Smooth muscle cell (in vitro differentiated cells): ENCODE measurements around the gene BRMS1L. TPM values are rescaled to one million over a fixed set of nuclear protein-coding genes. Genes with fewer than 3 reads are reported as not detected.

ENCODE experiments used
- DNase-seq: peaks from one replicate; lab custom pipeline; 2025; ENCODE audit not compliant: unreplicated experiment; lab: John Stamatoyannopoulos, UW
- H2AFZ ChIP-seq: fragments of 200-600 bp; sonication (generic); 2 replicates; pipeline ENCODE4 v1.6.0; 2016; ENCODE audit warnings: antibody characterized with exemption, low read depth, mild to moderate bottlenecking
- H3F3A ChIP-seq: fragments of 200-600 bp; sonication (generic); 2 replicates; pipeline ENCODE4 v1.6.0; 2017; ENCODE audit warnings: antibody characterized with exemption, low read depth
- H3K27ac ChIP-seq: fragments of 200-600 bp; sonication (generic); 2 replicates; pipeline ENCODE4 v1.5.1; 2016; ENCODE audit warnings: low read depth, mild to moderate bottlenecking
- H3K27me3 ChIP-seq: fragments of 200-600 bp; sonication (generic); 2 replicates; pipeline ENCODE4 v1.6.1; 2016; ENCODE audit warnings: low read depth, mild to moderate bottlenecking
- H3K36me3 ChIP-seq: fragments of 200-600 bp; sonication (generic); 2 replicates; pipeline ENCODE4 v1.5.1; 2016; ENCODE audit warnings: low read depth
- H3K4me1 ChIP-seq: fragments of 200-600 bp; sonication (generic); 2 replicates; pipeline ENCODE4 v1.5.1; 2016; ENCODE audit warnings: low read depth
- H3K4me2 ChIP-seq: fragments of 200-600 bp; sonication (generic); 2 replicates; pipeline ENCODE4 v1.6.0; 2016; ENCODE audit warnings: mild to moderate bottlenecking
- H3K4me3 ChIP-seq: fragments of 200-600 bp; sonication (generic); 2 replicates; pipeline ENCODE4 v1.5.1; 2016; ENCODE audit warnings: mild to moderate bottlenecking
- H3K79me2 ChIP-seq: fragments of 200-600 bp; sonication (generic); 2 replicates; pipeline ENCODE4 v1.6.0; 2016; ENCODE audit warnings: low read depth, mild to moderate bottlenecking
- H3K9ac ChIP-seq: fragments of 200-600 bp; sonication (generic); 2 replicates; pipeline ENCODE4 v1.6.0; 2016; ENCODE audit warnings: low read depth
- H3K9me3 ChIP-seq: fragments of 200-600 bp; sonication (generic); replicated peaks from 2 replicates; pipeline ENCODE4 v1.5.1; 2016; ENCODE audit warnings: low read depth
- H4K20me1 ChIP-seq: fragments of 200-600 bp; sonication (generic); 2 replicates; pipeline ENCODE4 v1.6.0; 2016; ENCODE audit warnings: low read depth
- CTCF ChIP-seq: fragments of 200-600 bp; sonication (generic); IDR thresholded peaks from 2 replicates; pipeline ENCODE4 v1.5.1; 2017; ENCODE audit warnings: borderline replicate concordance, mild to moderate bottlenecking, antibody characterized with exemption; ENCODE audit not compliant: insufficient read depth, poor library complexity, severe bottlenecking
- WGBS: methylation state at CpG from one replicate; pipeline ENCODE4 v1.1.7; 2016; ENCODE audit warnings: low lambda C conversion rate; 5-methylcytosine and 5-hydroxymethylcytosine counted together
- polyA plus RNA-seq: library from polyadenylated mRNA; unstranded; fragments of >200 nt; fragmentation: Nextera tagmentation; extraction: Ambion mirVana; gene quantifications from 2 replicates; pipeline ENCODE4 v1.2.1, GENCODE V29; 2016
- total RNA-seq: library from RNA; depleted of rRNA; stranded (reverse); fragments of >200 nt; gene quantifications from 2 replicates; pipeline ENCODE4 v1.2.3, GENCODE V29; 2014

The BRMS1L gene
- total and polyA plus RNA-seq, 2 experiments from 2014 or later: 8.8 to 13.4 TPM

GRCh38 chr14:35783699-35784098 is 42.4 kb upstream of the BRMS1L start:
- no peak overlapping the region for H3K4me3 ChIP-seq
- H3K27ac ChIP-seq: no peak overlapping the region
- no peaks in the 10 kb centered on the region for H3K9me3 ChIP-seq
- H3F3A ChIP-seq: no peaks in the 10 kb centered on the region
- H3K4me1 ChIP-seq: no peaks in the 10 kb centered on the region
- no peaks in the 10 kb centered on the region for H3K36me3 ChIP-seq
- peaks cover 59% of the 10 kb centered on the region for H4K20me1 ChIP-seq
- H3K79me2 ChIP-seq: peaks cover 65% of the 10 kb centered on the region
- H2AFZ ChIP-seq: no peak overlapping the region
- H3K27me3 ChIP-seq: no peaks in the 10 kb centered on the region
- no peak overlapping the region for H3K4me2 ChIP-seq
- no peak for DNase-seq
- H3K9ac ChIP-seq: no peak overlapping the region
- 60% methylated on average over 1 of the region's 1 CpG for WGBS
- TF ChIP-seq CTCF: no peak

GRCh38 chr14:35786856-35787255 is 39.3 kb upstream of the BRMS1L start:
- Histone ChIP-seq H3K9ac (no peak overlapping the region), H3K4me1 (no peaks in the 10 kb centered on the region), H3K27me3 (no peaks in the 10 kb centered on the region), H3F3A (no peaks in the 10 kb centered on the region), H3K79me2 (peaks cover 57% of the 10 kb centered on the region), H3K4me3 (no peak overlapping the region), H2AFZ (no peak overlapping the region), H3K4me2 (no peak overlapping the region), H4K20me1 (peaks cover 79% of the 10 kb centered on the region), H3K9me3 (no peaks in the 10 kb centered on the region), H3K27ac (no peak overlapping the region), H3K36me3 (no peaks in the 10 kb centered on the region)
- TF ChIP-seq CTCF: no peak
- DNase-seq: no peak
- WGBS: 94% methylated on average over 2 of the region's 2 CpGs

GRCh38 chr14:35789651-35790050 is 36.5 kb upstream of the BRMS1L start:
- no peaks in the 10 kb centered on the region for H3K9me3 ChIP-seq
- H3K4me1 ChIP-seq: no peaks in the 10 kb centered on the region
- no peaks in the 10 kb centered on the region for H3K36me3 ChIP-seq
- peaks cover 48% of the 10 kb centered on the region for H3K79me2 ChIP-seq
- H3F3A ChIP-seq: no peaks in the 10 kb centered on the region
- H2AFZ ChIP-seq: no peak overlapping the region
- no peak for TF ChIP-seq CTCF
- no peak overlapping the region for H3K4me2 ChIP-seq
- no peak overlapping the region for H3K4me3 ChIP-seq
- peaks cover 86% of the 10 kb centered on the region for H4K20me1 ChIP-seq
- no peak for DNase-seq
- no peaks in the 10 kb centered on the region for H3K27me3 ChIP-seq
- WGBS: 74% methylated on average over 4 of the region's 4 CpGs
- no peak overlapping the region for H3K27ac ChIP-seq
- H3K9ac ChIP-seq: no peak overlapping the region

DNA sequence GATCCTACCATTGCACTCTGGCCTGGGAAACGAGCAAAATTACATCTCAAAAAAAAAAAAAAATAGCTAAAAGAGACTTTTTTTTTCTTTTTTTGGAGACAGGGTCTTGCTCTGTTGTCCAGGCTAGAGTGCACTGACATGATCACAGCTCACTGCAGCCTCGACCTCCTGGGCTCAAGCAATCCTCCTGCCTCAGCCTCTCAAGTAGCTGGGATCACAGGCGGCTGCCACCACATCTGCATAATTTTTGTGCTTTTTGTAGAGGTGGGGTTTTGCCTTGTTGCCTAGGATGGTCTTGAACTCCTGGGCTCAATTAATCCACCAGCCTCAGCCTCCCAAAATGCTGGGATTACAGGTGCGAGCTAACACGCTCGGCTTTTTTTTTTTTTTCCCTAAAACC is 28.3 kb upstream of the BRMS1L start:
- Histone ChIP-seq H3K27ac (no peak overlapping the region), H4K20me1 (peaks cover 86% of the 10 kb centered on the region), H3K9ac (no peak overlapping the region), H2AFZ (no peak overlapping the region), H3K36me3 (no peaks in the 10 kb centered on the region), H3F3A (no peaks in the 10 kb centered on the region), H3K4me1 (no peaks in the 10 kb centered on the region), H3K4me2 (no peak overlapping the region), H3K27me3 (no peaks in the 10 kb centered on the region), H3K9me3 (no peaks in the 10 kb centered on the region), H3K79me2 (peaks cover 60% of the 10 kb centered on the region), H3K4me3 (no peak overlapping the region)
- DNase-seq: no peak
- 93% methylated on average over 6 of the region's 6 CpGs for WGBS
- TF ChIP-seq CTCF: no peak
